Neural cell (in vitro differentiated cells): ENCODE data around the gene DDX27. TPM values are rescaled to one million over a fixed set of nuclear protein-coding genes. Genes with fewer than 3 reads are reported as not detected.

Experiments used
- H2AFZ ChIP-seq: fragments of 200-600, 300-800 bp; sonication (generic), shearing (Covaris generic); 2 replicates; pipeline ENCODE4 v1.6.0; 2014; ENCODE audit warnings: low read depth, mild to moderate bottlenecking, antibody characterized with exemption, low read length, moderate library complexity
- H3F3A ChIP-seq: fragments of 200-600 bp; shearing (Covaris generic); 2 replicates; pipeline ENCODE4 v1.6.1; 2016; ENCODE audit warnings: mild to moderate bottlenecking, moderate library complexity, mixed read lengths, antibody characterized with exemption, low read length; ENCODE audit not compliant: insufficient read depth, poor library complexity, severe bottlenecking
- H3K27ac ChIP-seq: fragments of 200-600, 300-800 bp; sonication (generic), shearing (Covaris generic); 2 replicates; pipeline ENCODE4 v1.5.1; 2014; ENCODE audit warnings: mild to moderate bottlenecking, low read length, moderate library complexity
- H3K27me3 ChIP-seq: fragments of 300-800, 200-600 bp; sonication (generic), shearing (Covaris generic); 2 replicates; pipeline ENCODE4 v1.6.0; 2014; ENCODE audit warnings: mild to moderate bottlenecking, low read depth, low read length, moderate library complexity; ENCODE audit not compliant: insufficient read depth
- H3K36me3 ChIP-seq: fragments of 300-800, 200-600 bp; sonication (generic), shearing (Covaris generic); 2 replicates; pipeline ENCODE4 v1.5.1; 2014; ENCODE audit warnings: mild to moderate bottlenecking, antibody characterized with exemption, low read length, moderate library complexity; ENCODE audit not compliant: insufficient read depth
- H3K4me2 ChIP-seq: fragments of 300-800, 200-600 bp; sonication (generic), shearing (Covaris generic); 2 replicates; pipeline ENCODE4 v1.6.0; 2014; ENCODE audit warnings: mild to moderate bottlenecking, low read length
- H3K4me3 ChIP-seq: fragments of 300-800, 200-600 bp; sonication (generic), shearing (Covaris generic); 2 replicates; pipeline ENCODE4 v1.5.1; 2014; ENCODE audit warnings: mild to moderate bottlenecking, low read length, moderate library complexity
- H3K79me2 ChIP-seq: fragments of 200-600 bp; shearing (Covaris generic); replicated peaks from 2 replicates; pipeline ENCODE4 v1.6.0; 2014; ENCODE audit warnings: mild to moderate bottlenecking, low read length, moderate library complexity; ENCODE audit not compliant: insufficient read depth
- H3K9ac ChIP-seq: fragments of 300-800, 200-600 bp; sonication (generic), shearing (Covaris generic); 2 replicates; pipeline ENCODE4 v1.6.1; 2016; ENCODE audit warnings: mild to moderate bottlenecking, low read length, mixed read lengths
- H3K9me2 ChIP-seq: fragments of 200-600 bp; shearing (Covaris generic); 2 replicates; pipeline ENCODE4 v1.6.1; 2016; ENCODE audit warnings: mild to moderate bottlenecking, low read length, mixed read lengths; ENCODE audit not compliant: insufficient read depth
- H3K9me3 ChIP-seq: fragments of 200-600, 300-800 bp; sonication (generic), shearing (Covaris generic); 2 replicates; pipeline ENCODE4 v1.6.1; 2016; ENCODE audit warnings: mild to moderate bottlenecking, mixed run types, low read length, moderate library complexity, mixed read lengths
- H4K20me1 ChIP-seq: fragments of 200-600 bp; shearing (Covaris generic); 2 replicates; pipeline ENCODE4 v1.6.1; 2016; ENCODE audit warnings: mild to moderate bottlenecking, mixed run types; ENCODE audit not compliant: insufficient read depth
- EP300 ChIP-seq: fragments of 450-650 bp; conservative IDR thresholded peaks from 2 replicates; pipeline ENCODE4 v1.6.1; 2014; ENCODE audit warnings: antibody characterized with exemption, mild to moderate bottlenecking, moderate library complexity; ENCODE audit not compliant: poor library complexity, severe bottlenecking
- EZH2 ChIP-seq: fragments of 200-600, 300-800 bp; shearing (Covaris generic), sonication (generic); IDR thresholded peaks from 2 replicates; pipeline ENCODE4 v1.6.1; 2014; ENCODE audit warnings: antibody characterized with exemption, low read length, borderline replicate concordance, mild to moderate bottlenecking; ENCODE audit not compliant: insufficient read depth, poor library complexity, severe bottlenecking
- MXI1 ChIP-seq: fragments of 450-650 bp; conservative IDR thresholded peaks from 2 replicates; pipeline ENCODE4 v1.6.1; 2014; ENCODE audit warnings: antibody characterized with exemption, mild to moderate bottlenecking; ENCODE audit not compliant: poor library complexity, severe bottlenecking
- POLR2AphosphoS5 ChIP-seq: IDR thresholded peaks from 2 replicates; pipeline ENCODE4 v1.6.1; 2012
- RAD21 ChIP-seq: fragments of 450-650 bp; conservative IDR thresholded peaks from 2 replicates; pipeline ENCODE4 v1.6.1; 2014; ENCODE audit warnings: antibody characterized with exemption, mild to moderate bottlenecking, moderate library complexity
- SMC3 ChIP-seq: fragments of 450-650 bp; conservative IDR thresholded peaks from 2 replicates; pipeline ENCODE4 v1.6.1; 2014; ENCODE audit warnings: antibody characterized with exemption, mild to moderate bottlenecking, moderate library complexity; ENCODE audit not compliant: poor library complexity
- TAF1 ChIP-seq: IDR thresholded peaks from 2 replicates; pipeline ENCODE4 v1.6.1; 2012; ENCODE audit warnings: low read depth
- polyA plus RNA-seq: library from polyadenylated mRNA; depleted of rRNA; stranded (reverse); fragments of >200 nt; gene quantifications from 2 replicates; pipeline ENCODE4 v1.2.3, GENCODE V29; 2014
- TF ChIP-seq, protein P1 (sequence below): fragments of 450-650 bp; IDR thresholded peaks from 2 replicates; pipeline ENCODE4 v1.5.1; 2014; ENCODE audit warnings: antibody characterized with exemption, mild to moderate bottlenecking, moderate library complexity; ENCODE audit not compliant: poor library complexity, severe bottlenecking
- TF ChIP-seq, protein P2 (sequence below): IDR thresholded peaks from 2 replicates; pipeline ENCODE4 v1.6.1; 2012; ENCODE audit warnings: borderline replicate concordance

DDX27 gene
- polyA plus RNA-seq, 1 donor from 2014 or later = 35.4 TPM

DNA sequence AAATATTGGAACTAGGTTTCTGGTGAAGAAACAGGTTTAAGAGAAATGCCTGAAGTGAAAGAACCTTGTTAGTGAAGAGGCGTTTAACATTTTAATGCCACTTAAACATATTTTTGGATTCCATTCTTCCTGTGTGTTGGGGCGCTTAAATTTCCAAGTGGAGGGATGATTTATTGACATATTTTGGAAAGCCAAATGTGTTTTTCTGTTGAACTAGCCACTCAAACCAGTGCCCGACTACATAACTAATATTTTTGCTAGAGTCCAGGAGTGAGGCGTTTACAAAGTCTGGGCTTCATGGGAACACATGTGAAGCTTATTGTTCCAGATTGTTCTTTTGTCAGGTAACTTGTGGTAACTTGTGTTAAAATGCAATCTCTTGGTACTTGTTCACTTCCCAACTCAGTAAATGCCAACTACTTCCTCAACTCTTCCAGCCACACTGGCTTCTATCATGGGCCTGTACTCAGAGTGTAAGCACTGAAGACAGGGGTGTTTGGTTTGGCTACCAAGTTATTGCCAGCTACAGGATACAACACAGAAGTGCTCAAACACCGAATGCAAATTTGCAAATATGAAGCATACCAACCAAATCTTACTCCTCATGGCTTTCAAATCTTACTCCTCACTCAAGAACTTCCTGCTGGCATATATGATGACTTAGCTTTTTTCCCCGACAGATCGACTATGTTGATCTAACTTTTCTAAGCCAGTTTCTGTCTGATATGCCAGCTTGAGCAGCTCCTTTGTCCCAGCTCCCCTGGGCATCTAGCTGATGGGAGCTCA is 60.7 kb downstream of the DDX27 start:
- H3K27me3 ChIP-seq = no peaks in the 10 kb centered on the region
- H3K4me3 ChIP-seq = peak overlapping the region; percentile 77
- no peaks in the 10 kb centered on the region for H3K9me2 ChIP-seq
- H3K36me3 ChIP-seq = peaks cover 26% of the 10 kb centered on the region
- peaks cover 68% of the 10 kb centered on the region for H3K79me2 ChIP-seq
- peak overlapping the region; percentile 100 for H3K4me2 ChIP-seq
- H2AFZ ChIP-seq = no peak overlapping the region
- no peaks in the 10 kb centered on the region for H3K9me3 ChIP-seq
- H4K20me1 ChIP-seq = peaks cover 10% of the 10 kb centered on the region
- H3K27ac ChIP-seq = peak overlapping the region; percentile 92
- no peaks in the 10 kb centered on the region for H3F3A ChIP-seq
- TF ChIP-seq RAD21 (no peak), MXI1 (no peak), EP300 (no peak), SMC3 (no peak), EZH2 (no peak), TAF1 (no peak), POLR2AphosphoS5 (no peak)
- TF ChIP-seq, protein P1, sequence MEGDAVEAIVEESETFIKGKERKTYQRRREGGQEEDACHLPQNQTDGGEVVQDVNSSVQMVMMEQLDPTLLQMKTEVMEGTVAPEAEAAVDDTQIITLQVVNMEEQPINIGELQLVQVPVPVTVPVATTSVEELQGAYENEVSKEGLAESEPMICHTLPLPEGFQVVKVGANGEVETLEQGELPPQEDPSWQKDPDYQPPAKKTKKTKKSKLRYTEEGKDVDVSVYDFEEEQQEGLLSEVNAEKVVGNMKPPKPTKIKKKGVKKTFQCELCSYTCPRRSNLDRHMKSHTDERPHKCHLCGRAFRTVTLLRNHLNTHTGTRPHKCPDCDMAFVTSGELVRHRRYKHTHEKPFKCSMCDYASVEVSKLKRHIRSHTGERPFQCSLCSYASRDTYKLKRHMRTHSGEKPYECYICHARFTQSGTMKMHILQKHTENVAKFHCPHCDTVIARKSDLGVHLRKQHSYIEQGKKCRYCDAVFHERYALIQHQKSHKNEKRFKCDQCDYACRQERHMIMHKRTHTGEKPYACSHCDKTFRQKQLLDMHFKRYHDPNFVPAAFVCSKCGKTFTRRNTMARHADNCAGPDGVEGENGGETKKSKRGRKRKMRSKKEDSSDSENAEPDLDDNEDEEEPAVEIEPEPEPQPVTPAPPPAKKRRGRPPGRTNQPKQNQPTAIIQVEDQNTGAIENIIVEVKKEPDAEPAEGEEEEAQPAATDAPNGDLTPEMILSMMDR = no peak
- TF ChIP-seq, protein P2, sequence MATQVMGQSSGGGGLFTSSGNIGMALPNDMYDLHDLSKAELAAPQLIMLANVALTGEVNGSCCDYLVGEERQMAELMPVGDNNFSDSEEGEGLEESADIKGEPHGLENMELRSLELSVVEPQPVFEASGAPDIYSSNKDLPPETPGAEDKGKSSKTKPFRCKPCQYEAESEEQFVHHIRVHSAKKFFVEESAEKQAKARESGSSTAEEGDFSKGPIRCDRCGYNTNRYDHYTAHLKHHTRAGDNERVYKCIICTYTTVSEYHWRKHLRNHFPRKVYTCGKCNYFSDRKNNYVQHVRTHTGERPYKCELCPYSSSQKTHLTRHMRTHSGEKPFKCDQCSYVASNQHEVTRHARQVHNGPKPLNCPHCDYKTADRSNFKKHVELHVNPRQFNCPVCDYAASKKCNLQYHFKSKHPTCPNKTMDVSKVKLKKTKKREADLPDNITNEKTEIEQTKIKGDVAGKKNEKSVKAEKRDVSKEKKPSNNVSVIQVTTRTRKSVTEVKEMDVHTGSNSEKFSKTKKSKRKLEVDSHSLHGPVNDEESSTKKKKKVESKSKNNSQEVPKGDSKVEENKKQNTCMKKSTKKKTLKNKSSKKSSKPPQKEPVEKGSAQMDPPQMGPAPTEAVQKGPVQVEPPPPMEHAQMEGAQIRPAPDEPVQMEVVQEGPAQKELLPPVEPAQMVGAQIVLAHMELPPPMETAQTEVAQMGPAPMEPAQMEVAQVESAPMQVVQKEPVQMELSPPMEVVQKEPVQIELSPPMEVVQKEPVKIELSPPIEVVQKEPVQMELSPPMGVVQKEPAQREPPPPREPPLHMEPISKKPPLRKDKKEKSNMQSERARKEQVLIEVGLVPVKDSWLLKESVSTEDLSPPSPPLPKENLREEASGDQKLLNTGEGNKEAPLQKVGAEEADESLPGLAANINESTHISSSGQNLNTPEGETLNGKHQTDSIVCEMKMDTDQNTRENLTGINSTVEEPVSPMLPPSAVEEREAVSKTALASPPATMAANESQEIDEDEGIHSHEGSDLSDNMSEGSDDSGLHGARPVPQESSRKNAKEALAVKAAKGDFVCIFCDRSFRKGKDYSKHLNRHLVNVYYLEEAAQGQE = no peak
- peak overlapping the region; percentile 90 for H3K9ac ChIP-seq

DNA sequence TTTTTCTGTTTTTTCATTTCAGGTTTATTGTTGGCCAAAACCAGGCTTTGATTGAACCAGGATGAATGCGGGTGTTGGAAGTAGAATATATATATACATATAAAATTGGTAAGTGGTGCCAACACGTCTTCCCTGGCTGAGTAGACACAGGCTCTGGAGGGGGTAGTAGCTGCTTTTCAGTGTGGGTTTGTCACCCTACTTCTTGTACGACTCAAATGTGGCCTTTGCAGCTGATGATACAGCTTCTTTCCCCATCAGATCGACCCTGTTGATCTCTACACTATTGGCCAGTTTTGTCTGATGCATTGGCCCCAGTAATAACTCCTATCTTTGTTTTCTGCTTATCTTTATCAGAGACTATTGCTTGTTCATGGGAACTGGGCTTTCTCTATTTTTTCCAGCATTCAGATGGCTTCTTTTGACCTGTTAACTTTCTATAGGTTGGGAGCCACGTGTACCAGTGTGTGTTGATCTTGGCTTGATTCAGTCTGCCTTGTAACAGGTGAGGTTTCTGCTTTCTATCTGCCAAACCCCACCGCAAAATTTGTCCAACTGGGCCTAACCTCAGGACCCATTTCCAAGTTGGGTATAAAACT is 61.3 kb downstream of the DDX27 start:
- Histone ChIP-seq H3F3A (no peaks in the 10 kb centered on the region), H3K9me3 (no peaks in the 10 kb centered on the region), H3K4me2 (peak overlapping the region; percentile 100), H3K27ac (no peak overlapping the region), H3K36me3 (peaks cover 31% of the 10 kb centered on the region), H3K27me3 (no peaks in the 10 kb centered on the region), H2AFZ (no peak overlapping the region), H4K20me1 (peaks cover 16% of the 10 kb centered on the region), H3K9me2 (no peaks in the 10 kb centered on the region), H3K4me3 (peak overlapping the region; percentile 77), H3K79me2 (peaks cover 75% of the 10 kb centered on the region), H3K9ac (peak overlapping the region; percentile 90)
- TF ChIP-seq MXI1 = no peak
- TF ChIP-seq, protein P1 = no peak
- TF ChIP-seq POLR2AphosphoS5 = no peak
- TF ChIP-seq, protein P2 = no peak
- no peak for TF ChIP-seq SMC3
- no peak for TF ChIP-seq RAD21
- no peak for TF ChIP-seq TAF1
- no peak for TF ChIP-seq EZH2
- no peak for TF ChIP-seq EP300
